IMR-90 (cell line): ENCODE results near the gene CFAP92. TPM values are rescaled to one million over a fixed set of nuclear protein-coding genes. Genes with fewer than 3 reads are reported as not detected.

Experiments used
- ATAC-seq: fragments of 200-7000 bp; cut with Tn5 transposase; 2 replicates; pipeline ENCODE4 v1.9.1; 2020; ENCODE audit warnings: low read depth, mild to moderate bottlenecking, moderate library complexity
- BruUV-seq: library from RNA; stranded (reverse); fragments of 400-500 nt; replicated peaks from 2 replicates; lab custom pipeline; 2021; lab: Mats Ljungman, UMichigan
- CTCF ChIA-PET: fragments of 300-600 bp; formaldehyde crosslinking; extraction: SDS; loops from one replicate; lab custom pipeline; 2021; ENCODE audit warnings: antibody characterized with exemption; lab: Yijun Ruan, JAX
- POLR2A ChIA-PET: fragments of 300-600 bp; sonication (Branson Sonifier 250); formaldehyde crosslinking; loops from one replicate; lab custom pipeline; 2022; ENCODE audit warnings: antibody characterized with exemption; ENCODE audit not compliant: unreplicated experiment; lab: Charles Lee
- DNase-seq: peaks from one replicate; pipeline ENCODE4 v3.0.0; 2013
- H2AFZ ChIP-seq: replicated peaks from 2 replicates; pipeline ENCODE3; 2013; ENCODE audit warnings: low read length, mild to moderate bottlenecking; ENCODE audit not compliant: poor library complexity
- H2AK5ac ChIP-seq: 2 replicates; pipeline ENCODE4 v1.6.1; 2013; ENCODE audit warnings: low read depth, low read length, inconsistent platforms
- H2AK9ac ChIP-seq: replicated peaks from 2 replicates; pipeline ENCODE3; 2013; ENCODE audit warnings: mild to moderate bottlenecking, low read depth, low read length, moderate library complexity; ENCODE audit not compliant: poor library complexity
- H2BK120ac ChIP-seq: 2 replicates; pipeline ENCODE4 v1.6.1; 2013; ENCODE audit warnings: low read depth, low read length, inconsistent platforms
- H2BK15ac ChIP-seq: 3 replicates; pipeline ENCODE4 v1.6.1; 2013; ENCODE audit warnings: low read depth, low read length, inconsistent platforms
- H2BK20ac ChIP-seq: 2 replicates; pipeline ENCODE4 v1.6.1; 2013; ENCODE audit warnings: low read depth, mild to moderate bottlenecking, inconsistent platforms, low read length, moderate library complexity
- H2BK5ac ChIP-seq: 2 replicates; pipeline ENCODE4 v1.6.1; 2013; ENCODE audit warnings: mild to moderate bottlenecking, low read depth, low read length, inconsistent platforms; ENCODE audit not compliant: poor library complexity, severe bottlenecking
- H3K14ac ChIP-seq: replicated peaks from 2 replicates; pipeline ENCODE4 v1.6.1; 2013; ENCODE audit warnings: low read depth, low read length, inconsistent platforms
- H3K18ac ChIP-seq: 2 replicates; pipeline ENCODE4 v1.6.1; 2013; ENCODE audit warnings: low read depth, low read length, control low read depth
- H3K23ac ChIP-seq: 2 replicates; pipeline ENCODE4 v1.6.1; 2013; ENCODE audit warnings: low read depth, low read length, inconsistent platforms
- H3K27ac ChIP-seq: 2 replicates; pipeline ENCODE4 v1.5.1; 2013; ENCODE audit warnings: mild to moderate bottlenecking, control low read depth, low read length; ENCODE audit not compliant: insufficient read depth
- H3K27me3 ChIP-seq: 2 replicates; pipeline ENCODE4 v1.6.1; 2013; ENCODE audit warnings: low read length; ENCODE audit not compliant: control insufficient read depth, insufficient read depth
- H3K36me3 ChIP-seq: 2 replicates; pipeline ENCODE4 v1.6.1; 2013; ENCODE audit warnings: low read length, mixed read lengths; ENCODE audit not compliant: control insufficient read depth, insufficient read depth
- H3K4ac ChIP-seq: 2 replicates; pipeline ENCODE4 v1.6.1; 2013; ENCODE audit warnings: low read depth, low read length, inconsistent platforms
- H3K4me1 ChIP-seq: 2 replicates; pipeline ENCODE4 v1.6.1; 2013; ENCODE audit warnings: low read length, mixed read lengths; ENCODE audit not compliant: control insufficient read depth, insufficient read depth
- H3K4me2 ChIP-seq: 2 replicates; pipeline ENCODE4 v1.6.1; 2013; ENCODE audit warnings: low read depth, mild to moderate bottlenecking, control low read depth, low read length, moderate library complexity
- H3K4me3 ChIP-seq: 2 replicates; pipeline ENCODE4 v1.5.1; 2013; ENCODE audit warnings: low read depth, mild to moderate bottlenecking, control low read depth, low read length, moderate library complexity; ENCODE audit not compliant: insufficient read depth
- H3K56ac ChIP-seq: 2 replicates; pipeline ENCODE4 v1.6.1; 2013; ENCODE audit warnings: low read length, inconsistent platforms; ENCODE audit not compliant: insufficient read depth; ENCODE audit errors: extremely low read depth
- H3K79me1 ChIP-seq, 2 experiments: 2 replicates each; pipeline ENCODE4 v1.6.1; 2013; ENCODE audit warnings: low read length in 2 of 2, inconsistent platforms in 1 of 2, low read depth in 1 of 2
- H3K9ac ChIP-seq: 2 replicates; pipeline ENCODE4 v1.6.1; 2013; ENCODE audit warnings: low read depth, low read length, control low read depth
- H3K9me1 ChIP-seq: 2 replicates; pipeline ENCODE4 v1.6.1; 2013; ENCODE audit warnings: low read length, inconsistent platforms; ENCODE audit not compliant: insufficient read depth
- H3K9me3 ChIP-seq: 2 replicates; pipeline ENCODE4 v1.6.1; 2013; ENCODE audit warnings: low read length; ENCODE audit not compliant: control insufficient read depth, insufficient read depth
- H4K20me1 ChIP-seq: 2 replicates; pipeline ENCODE4 v1.6.1; 2013; ENCODE audit warnings: low read length, inconsistent platforms; ENCODE audit not compliant: insufficient read depth
- H4K5ac ChIP-seq: 2 replicates; pipeline ENCODE4 v1.6.1; 2013; ENCODE audit warnings: mild to moderate bottlenecking, low read depth, low read length, control low read depth
- H4K8ac ChIP-seq, 2 experiments: 2 replicates each; pipeline ENCODE4 v1.6.1; 2013; ENCODE audit warnings: low read depth in 2 of 2, low read length in 2 of 2, control low read depth in 1 of 2, inconsistent platforms in 1 of 2
- H4K91ac ChIP-seq: 2 replicates; pipeline ENCODE4 v1.6.1; 2013; ENCODE audit warnings: low read depth, low read length, inconsistent platforms; ENCODE audit not compliant: insufficient read depth
- BHLHE40 ChIP-seq: fragments of 150-350 bp; IDR thresholded peaks from 2 replicates; pipeline ENCODE4 v1.6.1; 2016; ENCODE audit warnings: mild to moderate bottlenecking, low read depth, low read length
- CEBPB ChIP-seq: IDR thresholded peaks from 2 replicates; pipeline ENCODE4 v1.6.1; 2012; ENCODE audit warnings: low read depth, low read length, improper control_type of control experiment
- CHD1 ChIP-seq: IDR thresholded peaks from 2 replicates; pipeline ENCODE4 v1.6.1; 2012; ENCODE audit warnings: low read depth, low read length, improper control_type of control experiment
- CTCF ChIP-seq: conservative IDR thresholded peaks from 2 replicates; pipeline ENCODE4 v1.5.1; 2012; ENCODE audit warnings: mild to moderate bottlenecking, low read depth, low read length, improper control_type of control experiment
- ELK1 ChIP-seq: fragments of 150-350 bp; IDR thresholded peaks from 2 replicates; pipeline ENCODE4 v1.6.1; 2016; ENCODE audit warnings: low read depth, mild to moderate bottlenecking, low read length, moderate library complexity, borderline replicate concordance
- FOS ChIP-seq: fragments of 150-350 bp; IDR thresholded peaks from 2 replicates; pipeline ENCODE4 v1.6.1; 2016; ENCODE audit warnings: low read depth, low read length
- MAFK ChIP-seq: IDR thresholded peaks from 2 replicates; pipeline ENCODE4 v1.6.1; 2012; ENCODE audit warnings: low read depth, low read length, improper control_type of control experiment
- MAZ ChIP-seq: IDR thresholded peaks from 2 replicates; pipeline ENCODE4 v1.6.1; 2012; ENCODE audit warnings: low read depth, mild to moderate bottlenecking, low read length, improper control_type of control experiment, moderate library complexity, borderline replicate concordance
- MXI1 ChIP-seq: IDR thresholded peaks from 2 replicates; pipeline ENCODE4 v1.6.1; 2012; ENCODE audit warnings: low read depth, mild to moderate bottlenecking, low read length, moderate library complexity, borderline replicate concordance
- NFE2L2 ChIP-seq: fragments of 150-350 bp; IDR thresholded peaks from 2 replicates; pipeline ENCODE4 v1.6.1; 2016; ENCODE audit warnings: low read depth, mild to moderate bottlenecking, low read length
- POLR2A ChIP-seq: IDR thresholded peaks from 2 replicates; pipeline ENCODE4 v1.6.1; 2012; ENCODE audit warnings: mild to moderate bottlenecking, low read depth, low read length
- RAD21 ChIP-seq: IDR thresholded peaks from 2 replicates; pipeline ENCODE4 v1.6.1; 2012; ENCODE audit warnings: low read length, improper control_type of control experiment
- RFX5 ChIP-seq: IDR thresholded peaks from 2 replicates; pipeline ENCODE4 v1.8.0; 2012; ENCODE audit warnings: low read depth, mild to moderate bottlenecking, low read length, moderate library complexity
- SMC3 ChIP-seq: fragments of 150-350 bp; IDR thresholded peaks from 2 replicates; pipeline ENCODE4 v1.6.1; 2016; ENCODE audit warnings: low read depth, mild to moderate bottlenecking, antibody characterized with exemption, low read length, moderate library complexity
- WGBS, 2 experiments: methylation state at CpG; one replicate each; pipeline versions ENCODE4 v1.1.5 to v1.1.7; 2013; ENCODE audit warnings: missing lambda C conversion rate in 2 of 2; ENCODE audit not compliant: insufficient read length in 1 of 2; ENCODE audit errors: extremely low coverage in 2 of 2; 5-methylcytosine and 5-hydroxymethylcytosine counted together
- dilution Hi-C: fragments of 300-500 bp; cut with HindIII; formaldehyde crosslinking; loops from one replicate; pipeline ENCODE4 v1.14.3; 2018; ENCODE audit warnings: low sequenced_read_pairs; ENCODE audit not compliant: unreplicated experiment
- in situ Hi-C: fragments of 300-500 bp; cut with MboI; formaldehyde crosslinking; loops from 3 replicates; pipeline ENCODE4 v1.14.3; 2019; ENCODE audit warnings: low sequenced_read_pairs, inconsistent platforms, mixed read lengths
- intact Hi-C: fragments of 100-400 bp; cut with micrococcal nuclease; formaldehyde crosslinking; loops from 2 replicates; pipeline ENCODE4 v1.10.0; 2022
- polyA plus RNA-seq, 3 experiments: library from polyadenylated mRNA; depleted of rRNA; stranded (reverse); fragments of >200 nt; gene quantifications; 2 replicates each; pipeline ENCODE4 v1.2.3, GENCODE V29; 2012; ENCODE audit warnings: low replicate concordance in 1 of 3
- total RNA-seq: library from RNA; depleted of rRNA; stranded (reverse); fragments of >200 nt; gene quantifications from 2 replicates; pipeline ENCODE4 v1.2.3, GENCODE V29; 2012

The CFAP92 gene
- total and polyA plus RNA-seq, 2 of the 4 experiments (the other 2 are of a cell fraction) = not detected

- no peak overlapping the region for H3K23ac ChIP-seq
- no peak overlapping the region for H2BK120ac ChIP-seq
- H3K79me1 ChIP-seq = no peaks in the 10 kb centered on the region
- no peak overlapping the region for H3K27ac ChIP-seq
- no peak overlapping the region for H2BK20ac ChIP-seq
- peaks cover 17% of the 10 kb centered on the region for H3K27me3 ChIP-seq
- no peaks in the 10 kb centered on the region; the same call in 1 of the 2 replicates for H3K9me1 ChIP-seq
- no peak overlapping the region for H3K56ac ChIP-seq
- H3K9ac ChIP-seq = no peak overlapping the region
- no peaks in the 10 kb centered on the region for H3K36me3 ChIP-seq
- H3K9me3 ChIP-seq = no peaks in the 10 kb centered on the region
- no peak overlapping the region; the same call in 1 of the 2 replicates for H4K5ac ChIP-seq
- no peak overlapping the region for H3K18ac ChIP-seq
- TF ChIP-seq SMC3 = no peak
- TF ChIP-seq MXI1 = no peak
- TF ChIP-seq CHD1 = no peak
- TF ChIP-seq RAD21 = no peak
- no peak for TF ChIP-seq FOS
- no peak for TF ChIP-seq MAFK
- TF ChIP-seq MAZ = no peak
- TF ChIP-seq POLR2A = no peak
- no peak for TF ChIP-seq CEBPB
- no peak for TF ChIP-seq BHLHE40
- no peak for TF ChIP-seq RFX5
- no peak for TF ChIP-seq ELK1
- no peak for TF ChIP-seq CTCF
- TF ChIP-seq NFE2L2 = no peak
- in situ Hi-C loops = loop anchor here (5.0 kb wide), 1 partner anchor 277 kb away; the partner anchor contains the start of gene COPG1
- H3K14ac ChIP-seq = no peak overlapping the region
- H3K4me3 ChIP-seq = no peak overlapping the region
- H2AK9ac ChIP-seq = no peak overlapping the region
- no peak overlapping the region for H2BK5ac ChIP-seq
- no peak overlapping the region for H4K91ac ChIP-seq
- no peak for ATAC-seq
- no peak for DNase-seq
- POLR2A ChIA-PET = no interaction called here
- CTCF ChIA-PET = interaction anchor here (0.6 to 3.4 kb wide), 22 partner anchors 8 to 345 kb away, joined by 3 to 21 read pairs (median 4); partner anchors contain the start of gene CFAP92
- no CpG with 5 or more reads among the region's 1 CpG for WGBS, 2 experiments
- H3K4me2 ChIP-seq = no peak overlapping the region
- intact Hi-C loops = loop anchor here (1.0 kb wide), 4 partner anchors 83 to 275 kb away; partner anchors contain the start of gene ISY1
- H2AFZ ChIP-seq = no peak overlapping the region
- H3K4me1 ChIP-seq = peaks cover 2% of the 10 kb centered on the region; the same call in 1 of the 2 replicates
- H2AK5ac ChIP-seq = no peak overlapping the region
- H2BK15ac ChIP-seq = no peak overlapping the region
- H4K8ac ChIP-seq = no peak overlapping the region
- no TSS peak for BruUV-seq
- dilution Hi-C loops = no loop called here
- H3K4ac ChIP-seq = no peak overlapping the region
- H4K20me1 ChIP-seq = no peaks in the 10 kb centered on the region
These were observed 23.2 kb downstream of the CFAP92 start for GRCh38 chr3:128970740-128971047.
